Coronary artery (tissue), 2 donors: ENCODE measurements around the gene EGFLAM.

Experiments
- DNase-seq: peaks from one replicate; pipeline ENCODE4 v3.0.0-alpha.2; 2017; ENCODE audit warnings: low spot score
- H3K27ac ChIP-seq, 2 donors: fragments of 200-600 bp; sonication (generic); one replicate each; pipeline ENCODE4 v1.5.1; 2016 to 2019
- H3K4me3 ChIP-seq: fragments of 200-600 bp; sonication (generic); 2 replicates; pipeline ENCODE4 v1.5.1; 2016; ENCODE audit warnings: mild to moderate bottlenecking, moderate library complexity
- TF ChIP-seq, protein P1 (sequence below): fragments of 200-600 bp; sonication (generic); IDR thresholded peaks from one replicate; pipeline ENCODE4 v1.5.1; 2019; ENCODE audit warnings: antibody characterized with exemption

The EGFLAM gene

DNA sequence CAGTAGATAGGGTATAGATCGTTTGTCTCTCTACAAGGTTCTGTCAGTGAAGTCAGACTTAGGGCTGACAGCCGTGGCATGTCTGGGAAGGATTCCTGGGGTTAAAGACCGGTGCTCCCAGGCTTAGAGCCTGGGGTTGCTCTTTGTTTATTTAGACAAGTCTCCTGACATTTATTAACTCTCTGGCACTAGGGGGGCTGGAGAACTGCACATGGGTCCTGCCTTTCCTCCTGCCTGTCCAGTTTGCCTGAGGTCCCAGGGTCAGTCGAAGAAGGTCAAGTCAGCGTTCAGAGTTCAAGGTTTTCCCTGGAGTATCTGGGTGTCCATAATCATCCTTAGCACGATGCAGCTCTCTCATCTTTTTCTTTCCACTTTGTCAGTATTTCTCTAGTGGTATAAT is 5.6 kb downstream of the EGFLAM start:
- DNase-seq: no peak
- H3K4me3 ChIP-seq: no peak overlapping the region
- no peak overlapping the region for H3K27ac ChIP-seq
- TF ChIP-seq, protein P1, sequence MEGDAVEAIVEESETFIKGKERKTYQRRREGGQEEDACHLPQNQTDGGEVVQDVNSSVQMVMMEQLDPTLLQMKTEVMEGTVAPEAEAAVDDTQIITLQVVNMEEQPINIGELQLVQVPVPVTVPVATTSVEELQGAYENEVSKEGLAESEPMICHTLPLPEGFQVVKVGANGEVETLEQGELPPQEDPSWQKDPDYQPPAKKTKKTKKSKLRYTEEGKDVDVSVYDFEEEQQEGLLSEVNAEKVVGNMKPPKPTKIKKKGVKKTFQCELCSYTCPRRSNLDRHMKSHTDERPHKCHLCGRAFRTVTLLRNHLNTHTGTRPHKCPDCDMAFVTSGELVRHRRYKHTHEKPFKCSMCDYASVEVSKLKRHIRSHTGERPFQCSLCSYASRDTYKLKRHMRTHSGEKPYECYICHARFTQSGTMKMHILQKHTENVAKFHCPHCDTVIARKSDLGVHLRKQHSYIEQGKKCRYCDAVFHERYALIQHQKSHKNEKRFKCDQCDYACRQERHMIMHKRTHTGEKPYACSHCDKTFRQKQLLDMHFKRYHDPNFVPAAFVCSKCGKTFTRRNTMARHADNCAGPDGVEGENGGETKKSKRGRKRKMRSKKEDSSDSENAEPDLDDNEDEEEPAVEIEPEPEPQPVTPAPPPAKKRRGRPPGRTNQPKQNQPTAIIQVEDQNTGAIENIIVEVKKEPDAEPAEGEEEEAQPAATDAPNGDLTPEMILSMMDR: no peak

- no peak overlapping the region for H3K4me3 ChIP-seq
- H3K27ac ChIP-seq: no peak overlapping the region
- TF ChIP-seq, protein P1: peak; percentile 77
- no peak for DNase-seq
Measured at GRCh38 chr5:38265546-38266179, 7.3 kb downstream of the EGFLAM start.

- TF ChIP-seq, protein P1: no peak
- DNase-seq: no peak
- no peak overlapping the region for H3K27ac ChIP-seq
- H3K4me3 ChIP-seq: no peak overlapping the region
Measured at GRCh38 chr5:38267372-38267771, 9.0 kb downstream of the EGFLAM start.

- DNase-seq: no peak
- TF ChIP-seq, protein P1: no peak
- Histone ChIP-seq H3K4me3 (no peak overlapping the region), H3K27ac (no peak overlapping the region)
Measured at GRCh38 chr5:38273626-38274025, 15.3 kb downstream of the EGFLAM start.

DNA sequence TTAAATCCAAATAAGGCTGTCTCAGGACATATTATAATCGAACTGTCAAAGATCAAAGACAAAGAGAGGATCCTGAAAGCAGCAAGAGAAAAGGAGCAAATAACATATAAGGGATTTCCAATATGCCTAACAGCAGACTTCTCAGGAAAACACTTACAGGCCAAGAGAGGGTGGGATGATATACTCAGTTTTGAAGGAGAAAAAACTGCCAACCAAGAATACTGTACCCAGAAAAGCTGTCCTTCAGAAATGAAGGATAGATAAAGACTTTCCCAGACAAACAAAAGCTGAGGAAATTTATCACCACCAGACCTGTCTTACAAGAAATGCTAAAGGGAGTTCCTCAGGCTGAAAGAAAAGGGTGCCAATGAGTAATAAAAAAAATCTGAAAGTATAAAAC is 16.0 kb downstream of the EGFLAM start:
- TF ChIP-seq, protein P1: no peak
- no peak overlapping the region for H3K4me3 ChIP-seq
- no peak for DNase-seq

GRCh38 chr5:38284384-38284783 is 26.0 kb downstream of the EGFLAM start:
- Histone ChIP-seq H3K4me3 (no peak overlapping the region), H3K27ac (no peak overlapping the region)
- DNase-seq: no peak
- TF ChIP-seq, protein P1: no peak

More for the DNA sequence above, 16.0 kb downstream of the EGFLAM start:
- H3K27ac ChIP-seq: no peak overlapping the region

DNA sequence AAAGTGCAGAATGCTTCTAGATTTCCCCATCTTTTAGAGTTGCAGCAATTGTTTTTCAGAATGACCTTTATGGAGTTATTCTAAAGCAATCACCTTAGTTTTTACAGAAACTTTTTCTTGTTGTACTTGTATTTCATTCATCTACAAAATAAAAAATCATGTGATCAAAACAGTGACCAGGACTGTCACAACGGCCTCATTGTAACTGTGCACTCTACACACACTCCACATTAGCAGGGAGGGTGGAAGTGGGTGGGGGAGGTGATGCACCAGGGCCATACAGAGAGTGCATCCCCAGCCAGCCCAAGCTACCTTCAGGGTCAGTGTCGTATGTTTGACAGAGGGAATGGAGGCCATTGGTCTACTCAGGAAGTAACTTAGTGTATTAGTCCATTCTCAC is 26.9 kb downstream of the EGFLAM start:
- Histone ChIP-seq H3K27ac (no peak overlapping the region), H3K4me3 (no peak overlapping the region)
- TF ChIP-seq, protein P1: no peak
- DNase-seq: no peak
